A549 (cell line): ENCODE data around the gene PPIE. TPM values are rescaled to one million over a fixed set of nuclear protein-coding genes. Genes with fewer than 3 reads are reported as not detected.

ENCODE experiments used
- ATAC-seq, 2 experiments: fragments of 200-7000 bp in 1 of 2; fragments of >200 bp in 1 of 2; cut with Nextera tagmentation in 1 of 2; cut with Tn5 transposase in 1 of 2; 3 replicates each; pipeline versions ENCODE4 v1.8.0 to v1.9.1; 2018 to 2020; ENCODE audit warnings: mild to moderate bottlenecking in 1 of 2, moderate library complexity in 1 of 2
- CTCF ChIA-PET: fragments of 300-600 bp; sonication (Branson Sonifier 250); formaldehyde crosslinking; extraction: SDS; loops from one replicate; lab custom pipeline; 2021; ENCODE audit warnings: antibody characterized with exemption, inconsistent platforms; lab: Yijun Ruan, JAX
- POLR2A ChIA-PET: fragments of 350-600 bp; formaldehyde crosslinking; extraction: SDS; loops from one replicate; lab custom pipeline; 2021; ENCODE audit warnings: antibody characterized with exemption, inconsistent platforms; lab: Yijun Ruan, JAX
- DNase-seq, 2 experiments: peaks; one replicate each; pipeline versions ENCODE4 v3.0.0 to v3.0.0-alpha.2; 2011 to 2016; ENCODE audit warnings: low read depth in 1 of 2, low spot score in 1 of 2
- FAIRE-seq: peaks from 2 replicates; lab custom pipeline; 2011; peaks lifted over from hg19 to GRCh38; lab: Jason Lieb, UNC
- H3K27ac ChIP-seq, 2 experiments: fragments of >200 bp; sonication (Bioruptor Twin); formaldehyde crosslinking; 3 replicates each; pipeline ENCODE4 v1.5.1; 2016 to 2017
- H3K4me1 ChIP-seq: fragments of >200 bp; sonication (Bioruptor Twin); formaldehyde crosslinking; 3 replicates; pipeline ENCODE4 v1.6.1; 2016
- H3K4me2 ChIP-seq: fragments of >200 bp; sonication (Bioruptor Twin); formaldehyde crosslinking; 3 replicates; pipeline ENCODE4 v1.6.1; 2016
- H3K4me3 ChIP-seq: fragments of >200 bp; sonication (Bioruptor Twin); formaldehyde crosslinking; 3 replicates; pipeline ENCODE4 v1.5.1; 2016
- H3K9me3 ChIP-seq: fragments of >200 bp; sonication (Bioruptor Twin); formaldehyde crosslinking; 3 replicates; pipeline ENCODE4 v1.6.1; 2016
- BHLHE40 ChIP-seq: IDR thresholded peaks from 2 replicates; pipeline ENCODE4 v1.6.1; 2012; ENCODE audit warnings: low read depth, low read length, inconsistent platforms
- CBX2 ChIP-seq: fragments of 200-600 bp; sonication (generic); IDR thresholded peaks from 2 replicates; pipeline ENCODE4 v1.6.1; 2016; ENCODE audit warnings: low read depth, mild to moderate bottlenecking, borderline replicate concordance
- CEBPB ChIP-seq, 2 experiments: fragments of >200 bp in 1 of 2; sonication (Bioruptor Twin) in 1 of 2; formaldehyde crosslinking in 1 of 2; IDR thresholded peaks; 2 replicates each; pipeline ENCODE4 v1.6.1; 2012 to 2016
- E2F6 ChIP-seq: IDR thresholded peaks from 2 replicates; pipeline ENCODE4 v1.6.1; 2012; ENCODE audit warnings: low read depth, borderline replicate concordance
- KDM1A ChIP-seq: fragments of 200-600 bp; sonication (generic); IDR thresholded peaks from 2 replicates; pipeline ENCODE4 v1.6.1; 2016; ENCODE audit warnings: low read depth, mild to moderate bottlenecking
- MAX ChIP-seq: IDR thresholded peaks from 2 replicates; pipeline ENCODE4 v1.6.1; 2012
- MYC ChIP-seq: IDR thresholded peaks from 2 replicates; pipeline ENCODE4 v1.6.1; 2012; ENCODE audit warnings: mild to moderate bottlenecking, inconsistent platforms, low read length, improper control_type of control experiment, borderline replicate concordance
- NPAS2 ChIP-seq: fragments of 250-450 bp; sonication (Bioruptor Pico); IDR thresholded peaks from 2 replicates; pipeline ENCODE4 v1.8.0; 2022; ENCODE audit warnings: mild to moderate bottlenecking, moderate library complexity, borderline replicate concordance
- PBX3 ChIP-seq: IDR thresholded peaks from 2 replicates; pipeline ENCODE4 v1.6.1; 2012
- PHF8 ChIP-seq: fragments of 200-600 bp; sonication (generic); IDR thresholded peaks from 2 replicates; pipeline ENCODE4 v1.6.1; 2016; ENCODE audit warnings: low read depth, mild to moderate bottlenecking, antibody characterized with exemption, moderate library complexity, borderline replicate concordance
- REST ChIP-seq: fragments of 200-600 bp; sonication (generic); IDR thresholded peaks from 2 replicates; pipeline ENCODE4 v1.6.1; 2016; ENCODE audit warnings: antibody characterized with exemption, mild to moderate bottlenecking, moderate library complexity
- TP53 ChIP-seq: fragments of 250-450 bp; sonication (Bioruptor Pico); IDR thresholded peaks from 2 replicates; pipeline ENCODE4 v1.5.0; 2021; ENCODE audit warnings: mild to moderate bottlenecking, moderate library complexity
- ZSCAN20 ChIP-seq: fragments of 250-450 bp; sonication (Bioruptor Pico); IDR thresholded peaks from 2 replicates; pipeline ENCODE4 v1.8.0; 2022; ENCODE audit warnings: mild to moderate bottlenecking, moderate library complexity
- WGBS: methylation state at CpG from one replicate; pipeline ENCODE4 v1.1.6; 2017; ENCODE audit errors: missing lambda C conversion rate; 5-methylcytosine and 5-hydroxymethylcytosine counted together
- polyA plus RNA-seq, 4 experiments: library from polyadenylated mRNA; depleted of rRNA in 3 of 4; stranded (reverse); fragments of >200 nt; fragmentation: RNase III in 1 of 4; extraction: RNeasy Plus Mini Kit Qiagen cat#74134 plus additional on column Dnase treatment in 1 of 4; gene quantifications; 2 replicates in 3 of 4; 3 replicates in 1 of 4; pipeline ENCODE4 v1.2.3, GENCODE V29; 2011 to 2017

PPIE gene
- polyA plus RNA-seq, 2 of the 4 experiments (the other 2 are of a cell fraction), result 46.6 to 75.6 TPM

- ChIA-PET POLR2A (interaction anchor here (0.9 kb wide), 1 partner anchor 11 kb away, joined by 3 read pairs; no protein-coding TSS in a partner anchor), CTCF (interaction anchor here (1.3 to 1.6 kb wide), 2 partner anchors 10 to 19 kb away, joined by 5 read pairs; partner anchors contain the start of gene NT5C1A)
- peak within 1 kb of the TSS; percentile 52 for H3K4me3 ChIP-seq
- H3K4me2 ChIP-seq, result peak within 1 kb of the TSS; percentile 98
- FAIRE-seq, result no peak
- WGBS, result 22% methylated on average over 14 of the region's 47 CpGs
- H3K4me1 ChIP-seq, result peaks cover 8% of the 10 kb centered on the region; the same call in 2 of the 3 replicates
- TF ChIP-seq NPAS2 (no peak), CBX2 (no peak), E2F6 (0 out of 2 replicates have a peak, but pooled peaks have one; percentile 58), CEBPB (IDR thresholded peaks at IDR 0.05) (no peak), KDM1A (no peak), PHF8 (no peak), MAX (peak; percentile 41; the same call in 1 of the 2 replicates), REST (peak; percentile 26; the same call in 1 of the 2 replicates), PBX3 (peak; percentile 64)
- 0 out of 6 replicates have a peak within 1 kb of the TSS, but pooled peaks of 1 of the 2 experiments have one; percentile 44 for H3K27ac ChIP-seq
- no peaks in the 10 kb centered on the region for H3K9me3 ChIP-seq
- DNase-seq, result peak; percentile 64 to 80
- peak; percentile 93 to 99 for ATAC-seq
Observed at GRCh38 chr1:39691383-39692151, 47.1 kb upstream of the PPIE start, which contains the start of gene HPCAL4. HPCAL4 (minus strand) TSS chr1:39691433; CDS start chr1:39684603, 6,830 bp downstream.

GRCh38 chr1:39692152-39693074 is 46.3 kb upstream of the PPIE start:
- peaks cover 8% of the 10 kb centered on the region; the same call in 2 of the 3 replicates for H3K4me1 ChIP-seq
- TF ChIP-seq ZSCAN20 (CRISPR knock-in tag), result no peak
- TF ChIP-seq MYC, result no peak
- no peak for TF ChIP-seq TP53 (CRISPR knock-in tag)
- TF ChIP-seq BHLHE40, result no peak
- H3K4me3 ChIP-seq, result peak overlapping the region; percentile 52
- no peak for FAIRE-seq
- H3K4me2 ChIP-seq, result peak overlapping the region; percentile 98
- WGBS, result 51% methylated on average over 13 of the region's 56 CpGs
- no peak for DNase-seq
- H3K9me3 ChIP-seq, result no peaks in the 10 kb centered on the region
- CTCF ChIA-PET, result interaction anchor here (0.5 to 1.4 kb wide), 3 partner anchors 10 to 111 kb away, joined by 3 to 4 read pairs (median 4); no protein-coding TSS in a partner anchor
- POLR2A ChIA-PET, result no interaction called here
- peak in 1 of 2 experiments; percentile 16; a peak in 3 of 6 replicates for ATAC-seq
- H3K27ac ChIP-seq, result no peak overlapping the region
